GM23338 (cell line): ENCODE measurements around the gene FGF11. TPM values are rescaled to one million over a fixed set of nuclear protein-coding genes. Genes with fewer than 3 reads are reported as not detected.

Source experiments
- ATAC-seq: fragments of 200-7000 bp; cut with Tn5 transposase; 3 replicates; pipeline ENCODE4 v1.9.1; 2020
- DNase-seq: peaks from one replicate; pipeline ENCODE4 v3.0.0-alpha.2; 2015; ENCODE audit warnings: low spot score
- H2AFZ ChIP-seq: fragments of 200-600 bp; sonication (generic); 2 replicates; pipeline ENCODE4 v1.8.0; 2016; ENCODE audit warnings: antibody characterized with exemption, mild to moderate bottlenecking, moderate library complexity
- H3F3A ChIP-seq: fragments of 200-600 bp; sonication (generic); replicated peaks from 2 replicates; pipeline ENCODE4 v1.8.0; 2017; ENCODE audit warnings: antibody characterized with exemption, mixed run types, low read depth
- H3K27ac ChIP-seq: fragments of 200-600 bp; sonication (generic); 2 replicates; pipeline ENCODE4 v1.6.1; 2016; ENCODE audit warnings: low read depth
- H3K27me3 ChIP-seq: fragments of 200-600 bp; sonication (generic); 2 replicates; pipeline ENCODE4 v1.8.0; 2016; ENCODE audit warnings: mild to moderate bottlenecking, mixed run types, moderate library complexity; ENCODE audit not compliant: insufficient read depth
- H3K36me3 ChIP-seq: fragments of 200-600 bp; sonication (generic); 2 replicates; pipeline ENCODE4 v1.8.0; 2016; ENCODE audit warnings: mild to moderate bottlenecking; ENCODE audit not compliant: insufficient read depth
- H3K4me1 ChIP-seq: fragments of 200-600 bp; sonication (generic); 2 replicates; pipeline ENCODE4 v1.8.0; 2016; ENCODE audit warnings: mild to moderate bottlenecking, moderate library complexity; ENCODE audit not compliant: insufficient read depth
- H3K4me2 ChIP-seq: fragments of 200-600 bp; sonication (generic); 2 replicates; pipeline ENCODE4 v1.7.1; 2017; ENCODE audit warnings: mixed run types
- H3K4me3 ChIP-seq: fragments of 200-600 bp; sonication (generic); 2 replicates; pipeline ENCODE4 v1.6.1; 2016; ENCODE audit warnings: mixed run types
- H3K79me2 ChIP-seq: fragments of 200-600 bp; sonication (generic); replicated peaks from 2 replicates; pipeline ENCODE4 v1.8.0; 2017; ENCODE audit warnings: mild to moderate bottlenecking; ENCODE audit not compliant: insufficient read depth
- H3K9me2 ChIP-seq: fragments of 200-600 bp; sonication (generic); 2 replicates; pipeline ENCODE4 v1.8.0; 2017; ENCODE audit not compliant: insufficient read depth
- H4K20me1 ChIP-seq: fragments of 200-600 bp; sonication (generic); replicated peaks from 2 replicates; pipeline ENCODE4 v1.8.0; 2017; ENCODE audit warnings: mild to moderate bottlenecking; ENCODE audit not compliant: insufficient read depth
- H3K27ac Mint-ChIP-seq: 2 replicates; pipeline ENCODE4 v1.8.0; 2020; ENCODE audit warnings: inconsistent platforms, mild to moderate bottlenecking, moderate library complexity, mixed read lengths
- H3K27me3 Mint-ChIP-seq: 3 replicates; pipeline ENCODE4 v1.8.0; 2022; ENCODE audit warnings: low read depth, mild to moderate bottlenecking, moderate library complexity, mixed read lengths, inconsistent platforms; ENCODE audit not compliant: insufficient read depth, poor library complexity
- H3K36me3 Mint-ChIP-seq: 3 replicates; pipeline ENCODE4 v1.8.0; 2021; ENCODE audit warnings: low read depth, mild to moderate bottlenecking, inconsistent platforms, moderate library complexity, mixed read lengths
- H3K4me1 Mint-ChIP-seq: 3 replicates; pipeline ENCODE4 v1.8.0; 2020; ENCODE audit warnings: mild to moderate bottlenecking, inconsistent platforms, mixed read lengths
- H3K4me3 Mint-ChIP-seq: 3 replicates; pipeline ENCODE4 v1.8.0; 2021; ENCODE audit warnings: moderate library complexity, mild to moderate bottlenecking, inconsistent platforms, mixed read lengths
- H3K9me3 Mint-ChIP-seq: 3 replicates; pipeline ENCODE4 v1.8.0; 2020; ENCODE audit warnings: moderate library complexity, mild to moderate bottlenecking, inconsistent platforms, mixed read lengths
- CREB1 ChIP-seq: fragments of 250-450 bp; sonication (Bioruptor Pico); IDR thresholded peaks from 2 replicates; pipeline ENCODE4 v1.5.0; 2020; ENCODE audit warnings: low read depth, mild to moderate bottlenecking, moderate library complexity
- EZH2 ChIP-seq: fragments of 200-600 bp; sonication (generic); IDR thresholded peaks from one replicate; pipeline ENCODE4 v1.8.0; 2017; ENCODE audit warnings: antibody characterized with exemption, mild to moderate bottlenecking, low read depth; ENCODE audit not compliant: unreplicated experiment
- POLR2AphosphoS5 ChIP-seq: IDR thresholded peaks from 2 replicates; pipeline ENCODE4 v1.6.1; 2016; ENCODE audit warnings: antibody characterized with exemption, low read depth
- STAT1 ChIP-seq: IDR thresholded peaks from one replicate; pipeline ENCODE4 v1.6.1; 2016; ENCODE audit warnings: antibody characterized with exemption; ENCODE audit not compliant: unreplicated experiment
- ZNF462 ChIP-seq: fragments of 250-450 bp; sonication (Bioruptor Pico); IDR thresholded peaks from 2 replicates; pipeline ENCODE4 v1.5.0; 2020; ENCODE audit warnings: mild to moderate bottlenecking, moderate library complexity
- polyA plus RNA-seq: library from polyadenylated mRNA; unstranded; fragments of >200 nt; fragmentation: Nextera tagmentation; extraction: Ambion mirVana; gene quantifications from 2 replicates; pipeline ENCODE4 v1.2.1, GENCODE V29; 2016
- total RNA-seq: library from RNA; depleted of rRNA; stranded (reverse); fragments of >200 nt; shearing (Covaris generic); gene quantifications from 2 replicates; pipeline ENCODE4 v1.2.3, GENCODE V29; 2014
- TF ChIP-seq, protein P1 (sequence below), 2 experiments: fragments of 200-600 bp in 1 of 2; sonication (generic) in 1 of 2; conservative IDR thresholded peaks; 2 replicates each; pipeline versions ENCODE4 v1.5.1 to v1.6.1; 2016 to 2017; ENCODE audit warnings: antibody characterized with exemption in 2 of 2, low read depth in 2 of 2, mild to moderate bottlenecking in 2 of 2, moderate library complexity in 1 of 2

FGF11 gene
- total and polyA plus RNA-seq, 2 experiments from 2014 or later = 11.1 to 16.6 TPM

DNA sequence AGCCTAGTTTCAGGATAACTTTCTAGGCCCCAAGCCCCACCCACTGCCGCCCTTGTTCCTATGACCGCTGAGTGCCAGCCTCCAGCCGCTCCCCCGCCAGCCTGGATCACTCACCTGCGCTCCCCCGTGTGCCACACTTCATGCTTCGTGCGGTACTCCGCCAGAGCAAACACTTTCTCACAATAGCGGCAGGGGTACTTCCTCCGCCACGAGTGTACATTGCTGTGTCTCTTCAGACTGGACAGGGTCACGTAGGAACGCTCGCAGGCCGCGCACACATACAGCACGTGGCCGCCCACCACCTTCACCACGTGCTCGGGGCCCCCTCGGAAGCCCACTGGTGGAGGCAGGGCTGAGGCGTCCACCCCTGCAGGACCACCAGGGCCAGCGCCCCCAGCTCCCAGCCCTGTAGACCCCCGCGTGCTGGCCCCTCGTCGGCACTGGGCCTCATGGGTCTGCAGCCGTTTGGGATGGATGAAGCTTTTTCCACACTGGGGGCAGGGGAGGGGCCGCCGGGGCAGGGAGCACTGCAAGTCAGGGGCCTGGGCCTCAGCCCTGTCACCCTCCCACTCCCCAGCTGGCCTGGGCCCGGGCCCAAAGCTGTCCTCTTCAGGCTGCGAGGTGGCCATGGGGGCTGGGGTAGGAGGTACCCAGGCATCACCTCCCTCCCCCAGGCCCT is 26.4 kb downstream of the FGF11 start (continued):
- no peak for TF ChIP-seq ZNF462
- no peak for TF ChIP-seq POLR2AphosphoS5

DNA sequence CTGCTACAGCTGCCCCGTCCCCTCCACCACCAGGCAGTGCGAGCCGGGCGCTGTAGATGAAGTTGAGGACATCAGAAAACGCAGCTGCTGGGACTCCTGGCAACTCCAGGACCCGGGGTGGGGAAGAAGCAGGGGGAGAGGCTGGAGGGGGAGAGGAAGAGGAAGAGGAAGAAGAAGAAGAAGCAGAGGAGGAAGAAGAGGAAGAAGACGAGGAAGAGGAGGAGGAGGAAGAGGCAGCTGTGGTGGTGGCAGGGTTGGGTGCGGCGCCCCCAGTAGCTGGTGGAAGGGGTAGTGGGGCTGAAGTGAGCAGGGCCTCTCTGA is 27.0 kb downstream of the FGF11 start:
- H3K4me1 Mint-ChIP-seq = peaks cover 11% of the 10 kb centered on the region
- no peak overlapping the region for H3K27ac Mint-ChIP-seq
- H4K20me1 ChIP-seq = no peaks in the 10 kb centered on the region
- no peaks in the 10 kb centered on the region for H3K9me3 Mint-ChIP-seq
- H3K4me2 ChIP-seq = no peak overlapping the region
- H3K4me3 ChIP-seq = no peak overlapping the region
- no peaks in the 10 kb centered on the region for H3F3A ChIP-seq
- H3K36me3 ChIP-seq = no peaks in the 10 kb centered on the region
- no peak overlapping the region for H3K4me3 Mint-ChIP-seq
- peaks cover 8% of the 10 kb centered on the region for H3K36me3 Mint-ChIP-seq
- no peak overlapping the region for H2AFZ ChIP-seq
- H3K9me2 ChIP-seq = no peaks in the 10 kb centered on the region
- H3K4me1 ChIP-seq = peaks cover 8% of the 10 kb centered on the region; the same call in 1 of the 2 replicates
- H3K79me2 ChIP-seq = 0 out of 2 replicates have a peak, but pooled peaks cover 10% of the 10 kb centered on the region
- ATAC-seq = no peak
- no peak for DNase-seq
- no peaks in the 10 kb centered on the region for H3K27me3 ChIP-seq
- peaks cover 11% of the 10 kb centered on the region for H3K27me3 Mint-ChIP-seq
- no peak overlapping the region for H3K27ac ChIP-seq
- TF ChIP-seq ZNF462 (no peak), CREB1 (CRISPR knock-in tag) (no peak), STAT1 (no peak), EZH2 (no peak)
- TF ChIP-seq, protein P1, sequence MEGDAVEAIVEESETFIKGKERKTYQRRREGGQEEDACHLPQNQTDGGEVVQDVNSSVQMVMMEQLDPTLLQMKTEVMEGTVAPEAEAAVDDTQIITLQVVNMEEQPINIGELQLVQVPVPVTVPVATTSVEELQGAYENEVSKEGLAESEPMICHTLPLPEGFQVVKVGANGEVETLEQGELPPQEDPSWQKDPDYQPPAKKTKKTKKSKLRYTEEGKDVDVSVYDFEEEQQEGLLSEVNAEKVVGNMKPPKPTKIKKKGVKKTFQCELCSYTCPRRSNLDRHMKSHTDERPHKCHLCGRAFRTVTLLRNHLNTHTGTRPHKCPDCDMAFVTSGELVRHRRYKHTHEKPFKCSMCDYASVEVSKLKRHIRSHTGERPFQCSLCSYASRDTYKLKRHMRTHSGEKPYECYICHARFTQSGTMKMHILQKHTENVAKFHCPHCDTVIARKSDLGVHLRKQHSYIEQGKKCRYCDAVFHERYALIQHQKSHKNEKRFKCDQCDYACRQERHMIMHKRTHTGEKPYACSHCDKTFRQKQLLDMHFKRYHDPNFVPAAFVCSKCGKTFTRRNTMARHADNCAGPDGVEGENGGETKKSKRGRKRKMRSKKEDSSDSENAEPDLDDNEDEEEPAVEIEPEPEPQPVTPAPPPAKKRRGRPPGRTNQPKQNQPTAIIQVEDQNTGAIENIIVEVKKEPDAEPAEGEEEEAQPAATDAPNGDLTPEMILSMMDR (conservative IDR thresholded peaks at IDR 0.05; ENCODE audit: low read depth in 2 of 2) = no peak
